GM19455 (cell line): ENCODE data around the gene MAP3K10.
"Not testable (repeated sequence)": the region's sequence is repeated elsewhere in the genome, so short reads cannot be mapped to it uniquely, and the experiment has no call there.

Source experiments
- ATAC-seq: cut with Tn5 transposase; IDR thresholded peaks from one replicate; pipeline ENCODE4 v1.9.1; 2021; ENCODE audit not compliant: unreplicated experiment

MAP3K10 gene

GRCh38 chr19:40216777-40217026, 25.5 kb downstream of the MAP3K10 start:
- no peak for ATAC-seq

- ATAC-seq = no peak
Observed at GRCh38 chr19:40217027-40217810, 26.0 kb downstream of the MAP3K10 start.

- ATAC-seq = no peak
Observed at GRCh38 chr19:40217934-40218890, 27.0 kb downstream of the MAP3K10 start, which contains the start of gene TTC9B. Gene TTC9B, minus strand, starts transcription at chr19:40218384. Its CDS starts 3 bp downstream, at chr19:40218381.

GRCh38 chr19:40219029-40219428, 27.8 kb downstream of the MAP3K10 start:
- ATAC-seq = not testable (repeated sequence)

GRCh38 chr19:40219721-40220276, 28.6 kb downstream of the MAP3K10 start:
- no peak for ATAC-seq

- no peak for ATAC-seq
Observed at GRCh38 chr19:40220674-40221073, 29.4 kb downstream of the MAP3K10 start.

- no peak for ATAC-seq
Observed at GRCh38 chr19:40221858-40222619, 30.8 kb downstream of the MAP3K10 start.

- no peak for ATAC-seq
Observed at GRCh38 chr19:40223135-40223822, 32.1 kb downstream of the MAP3K10 start.

- no peak for ATAC-seq
Observed at GRCh38 chr19:40224342-40225150, 33.3 kb downstream of the MAP3K10 start.

GRCh38 chr19:40225440-40226305, 34.4 kb downstream of the MAP3K10 start:
- ATAC-seq = no peak

- no peak for ATAC-seq
Observed at GRCh38 chr19:40228346-40228745, 37.1 kb downstream of the MAP3K10 start.

- no peak for ATAC-seq
Observed at GRCh38 chr19:40228863-40229262, 37.6 kb downstream of the MAP3K10 start.

GRCh38 chr19:40229484-40229883, 38.3 kb downstream of the MAP3K10 start:
- ATAC-seq = no peak

- no peak for ATAC-seq
Observed at GRCh38 chr19:40229926-40230417, 38.7 kb downstream of the MAP3K10 start.

- no peak for ATAC-seq
Observed at GRCh38 chr19:40231057-40231456, 39.8 kb downstream of the MAP3K10 start.

GRCh38 chr19:40231544-40232424, 40.6 kb downstream of the MAP3K10 start:
- ATAC-seq = no peak

GRCh38 chr19:40232479-40232878, 41.3 kb downstream of the MAP3K10 start:
- ATAC-seq = no peak
